H1 (cell line): ENCODE data around the gene MAN1C1. TPM values are rescaled to one million over a fixed set of nuclear protein-coding genes. Genes with fewer than 3 reads are reported as not detected.

Experiments
- BRCA1 ChIP-seq: IDR thresholded peaks from 2 replicates; pipeline ENCODE4 v1.6.1; 2012; ENCODE audit warnings: low read depth, low read length, improper control_type of control experiment
- CEBPB ChIP-seq: IDR thresholded peaks from 2 replicates; pipeline ENCODE4 v1.6.1; 2012; ENCODE audit warnings: low read depth, low read length
- EZH2 ChIP-seq: fragments of 200-600 bp; sonication (generic); IDR thresholded peaks from 2 replicates; pipeline ENCODE4 v1.7.1; 2012; ENCODE audit warnings: low read depth, mild to moderate bottlenecking, moderate library complexity, low read length, inconsistent platforms; ENCODE audit not compliant: severe bottlenecking
- ZNF274 ChIP-seq: IDR thresholded peaks from 2 replicates; pipeline ENCODE4 v1.7.0; 2012; ENCODE audit warnings: low read length, borderline replicate concordance; ENCODE audit errors: extremely low read depth
- polyA plus RNA-seq, 7 experiments: library from polyadenylated mRNA; depleted of rRNA in 3 of 7; stranded (reverse) in 5 of 7; unstranded in 2 of 7; fragments of >200 nt in 5 of 7; fragments of 200-250 nt in 2 of 7; gene quantifications; 1 replicate in 5 of 7; 2 replicates in 1 of 7; 4 replicates in 1 of 7; pipeline versions ENCODE4 v1.2.1 to v1.2.3, GENCODE V29; 2011 to 2013; ENCODE audit warnings: missing spikeins in 2 of 7, mixed read lengths in 2 of 7
- total RNA-seq: library from RNA; stranded (reverse); fragmentation: NEBNext Ultra II Directional; extraction: Animal tissue kit (Norgen Biotek cat#: 25700); gene quantifications from 2 replicates; pipeline ENCODE4 v1.2.1, GENCODE V29; 2021
- TF ChIP-seq, protein P1 (sequence below): IDR thresholded peaks from 2 replicates; pipeline ENCODE4 v1.6.1; 2012; ENCODE audit warnings: inconsistent platforms
- TF ChIP-seq, protein P2 (sequence below): IDR thresholded peaks from 2 replicates; pipeline ENCODE4 v1.6.1; 2012; ENCODE audit warnings: low read length, inconsistent platforms

Gene MAN1C1
- total and polyA plus RNA-seq, 2 of the 8 experiments (the other 6 are each of a cell fraction or from before 2014, with no cell fraction given) = 7.8 to 15.2 TPM

DNA sequence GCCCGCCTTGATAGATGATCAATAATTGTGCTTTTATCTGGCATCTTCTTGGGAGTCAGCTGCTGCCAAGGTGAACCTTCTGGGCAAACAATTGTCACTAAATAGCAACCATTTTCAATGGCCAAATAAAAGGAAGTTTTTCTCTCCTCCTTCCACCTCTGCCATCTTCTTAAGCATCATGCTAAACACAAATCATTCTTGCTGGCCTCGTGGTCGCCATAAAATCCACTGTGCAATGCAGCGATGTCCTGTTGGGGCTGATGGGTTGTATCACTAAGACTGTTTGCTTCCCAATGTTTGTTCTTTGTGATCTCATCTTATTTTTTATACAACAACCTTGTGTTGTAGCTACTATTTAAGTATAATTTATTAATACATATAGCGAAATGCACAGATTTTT lies 8.0 kb downstream of the MAN1C1 start (continued):
- TF ChIP-seq BRCA1 (no peak), ZNF274 (no peak), EZH2 (no peak), CEBPB (no peak)
- TF ChIP-seq, protein P1, sequence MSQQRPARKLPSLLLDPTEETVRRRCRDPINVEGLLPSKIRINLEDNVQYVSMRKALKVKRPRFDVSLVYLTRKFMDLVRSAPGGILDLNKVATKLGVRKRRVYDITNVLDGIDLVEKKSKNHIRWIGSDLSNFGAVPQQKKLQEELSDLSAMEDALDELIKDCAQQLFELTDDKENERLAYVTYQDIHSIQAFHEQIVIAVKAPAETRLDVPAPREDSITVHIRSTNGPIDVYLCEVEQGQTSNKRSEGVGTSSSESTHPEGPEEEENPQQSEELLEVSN = no peak
- TF ChIP-seq, protein P2, sequence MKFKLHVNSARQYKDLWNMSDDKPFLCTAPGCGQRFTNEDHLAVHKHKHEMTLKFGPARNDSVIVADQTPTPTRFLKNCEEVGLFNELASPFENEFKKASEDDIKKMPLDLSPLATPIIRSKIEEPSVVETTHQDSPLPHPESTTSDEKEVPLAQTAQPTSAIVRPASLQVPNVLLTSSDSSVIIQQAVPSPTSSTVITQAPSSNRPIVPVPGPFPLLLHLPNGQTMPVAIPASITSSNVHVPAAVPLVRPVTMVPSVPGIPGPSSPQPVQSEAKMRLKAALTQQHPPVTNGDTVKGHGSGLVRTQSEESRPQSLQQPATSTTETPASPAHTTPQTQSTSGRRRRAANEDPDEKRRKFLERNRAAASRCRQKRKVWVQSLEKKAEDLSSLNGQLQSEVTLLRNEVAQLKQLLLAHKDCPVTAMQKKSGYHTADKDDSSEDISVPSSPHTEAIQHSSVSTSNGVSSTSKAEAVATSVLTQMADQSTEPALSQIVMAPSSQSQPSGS = no peak
